ENCODE results near the gene STUM. TPM values are rescaled to one million over a fixed set of nuclear protein-coding genes. Genes with fewer than 3 reads are reported as not detected.

The STUM gene
- polyA plus RNA-seq, 2 of the 4 experiments (the other 2 are of a cell fraction), result not detected

- H3K4me3 ChIP-seq, result no peak overlapping the region
- H3K27ac ChIP-seq, result no peak overlapping the region
- ATAC-seq (no peak), FAIRE-seq (no peak), DNase-seq (ENCODE audit: low read depth in 1 of 2, low spot score in 1 of 2) (no peak)
- no peaks in the 10 kb centered on the region for H3K9me3 ChIP-seq
- no peak overlapping the region for H3K4me2 ChIP-seq
- H3K4me1 ChIP-seq, result no peaks in the 10 kb centered on the region
- CTCF ChIA-PET, result interaction anchor here (1.9 kb wide), 1 partner anchor 20 kb away, joined by 9 read pairs; no protein-coding TSS in a partner anchor
- no peak for TF ChIP-seq CHD4 (IDR thresholded peaks at IDR 0.05; ENCODE audit: borderline replicate concordance)
- no peak for TF ChIP-seq FOXS1 (CRISPR knock-in tag; IDR thresholded peaks at IDR 0.05)
- no peak for TF ChIP-seq USF2 (IDR thresholded peaks at IDR 0.05)
- TF ChIP-seq EHMT2 (IDR thresholded peaks at IDR 0.05; ENCODE audit: low read depth), result no peak
- TF ChIP-seq MAZ (IDR thresholded peaks at IDR 0.05; ENCODE audit: borderline replicate concordance, low read depth, low read length), result no peak
- no peak for TF ChIP-seq ELK1 (IDR thresholded peaks at IDR 0.05; ENCODE audit: low read depth, low read length)
- no peak for TF ChIP-seq EHF (CRISPR knock-in tag; IDR thresholded peaks at IDR 0.05)
- no peak for TF ChIP-seq HDAC2 (IDR thresholded peaks at IDR 0.05)
- no peak for TF ChIP-seq NR3C1 (IDR thresholded peaks at IDR 0.05)
- TF ChIP-seq NPAS2 (CRISPR knock-in tag; IDR thresholded peaks at IDR 0.05; ENCODE audit: borderline replicate concordance), result no peak
- no peak for TF ChIP-seq ZNF302 (CRISPR knock-in tag; IDR thresholded peaks at IDR 0.05)
- TF ChIP-seq CTCF (IDR thresholded peaks at IDR 0.05), result no peak
- TF ChIP-seq NFE2L2 (conservative IDR thresholded peaks at IDR 0.05; ENCODE audit: low read length), result no peak
- no peak for TF ChIP-seq CEBPB (IDR thresholded peaks at IDR 0.05)
- no peak for TF ChIP-seq RAD21 (conservative IDR thresholded peaks at IDR 0.05 in 1 of 2, IDR thresholded peaks at IDR 0.05 in 1 of 2)
- TF ChIP-seq SREBF2 (IDR thresholded peaks at IDR 0.05), result no peak
- no peak for TF ChIP-seq ZSCAN20 (CRISPR knock-in tag; IDR thresholded peaks at IDR 0.05)
- TF ChIP-seq GATA3 (IDR thresholded peaks at IDR 0.05; ENCODE audit: borderline replicate concordance), result no peak
- TF ChIP-seq POLR2AphosphoS2 (conservative IDR thresholded peaks at IDR 0.05; ENCODE audit: low read length), result no peak
- WGBS (ENCODE audit: missing lambda C conversion rate), result 53% methylated on average over 2 of the region's 2 CpGs
- POLR2A ChIA-PET, result no interaction called here
These were observed 39.9 kb downstream of the STUM start for GRCh38 chr1:226588484-226588883.

GRCh38 chr1:226589008-226589733 lies 40.6 kb downstream of the STUM start:
- Histone ChIP-seq H3K4me3 (no peak overlapping the region), H3K4me2 (no peak overlapping the region), H3K27ac (no peak overlapping the region), H3K9me3 (no peaks in the 10 kb centered on the region), H3K4me1 (no peaks in the 10 kb centered on the region)
- ATAC-seq (no peak), DNase-seq (ENCODE audit: low read depth in 1 of 2, low spot score in 1 of 2) (no peak), FAIRE-seq (no peak)
- CTCF ChIA-PET, result interaction anchor here (1.0 to 1.9 kb wide), 3 partner anchors 19 to 181 kb away, joined by 3 to 9 read pairs (median 3); partner anchors contain the start of gene PARP1
- 60% methylated on average over 11 of the region's 11 CpGs for WGBS (ENCODE audit: missing lambda C conversion rate)
- POLR2A ChIA-PET, result no interaction called here
- TF ChIP-seq MYC (IDR thresholded peaks at IDR 0.05; ENCODE audit: borderline replicate concordance, low read length) (no peak), RARB (CRISPR knock-in tag; IDR thresholded peaks at IDR 0.05) (no peak), GATA3 (IDR thresholded peaks at IDR 0.05; ENCODE audit: borderline replicate concordance) (no peak), ZNF302 (CRISPR knock-in tag; IDR thresholded peaks at IDR 0.05) (no peak), ESRRA (IDR thresholded peaks at IDR 0.05; ENCODE audit: borderline replicate concordance, low read length) (no peak), EHF (CRISPR knock-in tag; IDR thresholded peaks at IDR 0.05) (no peak), BCL3 (IDR thresholded peaks at IDR 0.05) (no peak), NR3C1 (IDR thresholded peaks at IDR 0.05) (no peak), FOSL2 (IDR thresholded peaks at IDR 0.05) (no peak), FOSL2 (CRISPR knock-in tag; IDR thresholded peaks at IDR 0.05) (no peak), HMGXB4 (CRISPR knock-in tag; IDR thresholded peaks at IDR 0.05; ENCODE audit: borderline replicate concordance) (no peak), CTCF (IDR thresholded peaks at IDR 0.05) (no peak), HOXB5 (CRISPR knock-in tag; IDR thresholded peaks at IDR 0.05) (no peak), EHMT2 (IDR thresholded peaks at IDR 0.05; ENCODE audit: low read depth) (no peak), HEYL (CRISPR knock-in tag; IDR thresholded peaks at IDR 0.05) (no peak)

Data from A549 (cell line).